Activated B cell treated with CpG ODN at 0.5 μM for 24 hours (primary cell): ENCODE results near the gene ZNF341. TPM values are rescaled to one million over a fixed set of nuclear protein-coding genes. Genes with fewer than 3 reads are reported as not detected.
"Not testable (repeated sequence)": the region's sequence is repeated elsewhere in the genome, so short reads cannot be mapped to it uniquely, and the experiment has no call there.

Experiments used
- ATAC-seq: fragments of 200-7000 bp; cut with Tn5 transposase; one replicate; pipeline ENCODE4 v1.10.0; 2021; ENCODE audit warnings: low read depth, mild to moderate bottlenecking, moderate library complexity
- CTCF ChIA-PET: fragments of 350-600 bp; sonication (Branson Sonifier 250); formaldehyde crosslinking; loops from one replicate; lab custom pipeline; 2021; ENCODE audit warnings: antibody characterized with exemption; lab: Charles Lee
- POLR2A ChIA-PET: fragments of 350-600 bp; sonication (Branson Sonifier 250); formaldehyde crosslinking; loops from one replicate; lab custom pipeline; 2021; ENCODE audit warnings: antibody characterized with exemption; lab: Charles Lee
- DNase-seq: peaks from one replicate; pipeline ENCODE4 v3.0.0; 2022
- H3K27ac Mint-ChIP-seq: one replicate; pipeline ENCODE4 v1.8.0; 2020; ENCODE audit warnings: mixed read lengths
- H3K27me3 Mint-ChIP-seq: one replicate; pipeline ENCODE4 v1.8.0; 2021; ENCODE audit warnings: mixed read lengths
- H3K36me3 Mint-ChIP-seq: one replicate; pipeline ENCODE4 v1.8.0; 2021; ENCODE audit warnings: low read depth, mixed read lengths
- H3K4me1 Mint-ChIP-seq: one replicate; pipeline ENCODE4 v1.8.0; 2021; ENCODE audit warnings: mixed read lengths
- H3K4me3 Mint-ChIP-seq: one replicate; pipeline ENCODE4 v1.8.0; 2020; ENCODE audit warnings: mild to moderate bottlenecking, mixed read lengths
- H3K9me3 Mint-ChIP-seq: one replicate; pipeline ENCODE4 v1.8.0; 2020; ENCODE audit warnings: mixed read lengths
- intact Hi-C: fragments of 100-400 bp; cut with micrococcal nuclease; formaldehyde crosslinking; loops from one replicate; pipeline ENCODE4 v1.15.1; 2024
- total RNA-seq: library from RNA; stranded (reverse); gene quantifications from 2 replicates; pipeline ENCODE4 v1.2.3, GENCODE V29; 2022
- TF ChIP-seq, protein P1 (sequence below): fragments of 200-600 bp; IDR thresholded peaks from one replicate; pipeline ENCODE4 v1.8.0; 2022; ENCODE audit warnings: antibody characterized with exemption, mild to moderate bottlenecking

The ZNF341 gene
- total RNA-seq, 1 donor from 2014 or later = 10.1 TPM

DNA sequence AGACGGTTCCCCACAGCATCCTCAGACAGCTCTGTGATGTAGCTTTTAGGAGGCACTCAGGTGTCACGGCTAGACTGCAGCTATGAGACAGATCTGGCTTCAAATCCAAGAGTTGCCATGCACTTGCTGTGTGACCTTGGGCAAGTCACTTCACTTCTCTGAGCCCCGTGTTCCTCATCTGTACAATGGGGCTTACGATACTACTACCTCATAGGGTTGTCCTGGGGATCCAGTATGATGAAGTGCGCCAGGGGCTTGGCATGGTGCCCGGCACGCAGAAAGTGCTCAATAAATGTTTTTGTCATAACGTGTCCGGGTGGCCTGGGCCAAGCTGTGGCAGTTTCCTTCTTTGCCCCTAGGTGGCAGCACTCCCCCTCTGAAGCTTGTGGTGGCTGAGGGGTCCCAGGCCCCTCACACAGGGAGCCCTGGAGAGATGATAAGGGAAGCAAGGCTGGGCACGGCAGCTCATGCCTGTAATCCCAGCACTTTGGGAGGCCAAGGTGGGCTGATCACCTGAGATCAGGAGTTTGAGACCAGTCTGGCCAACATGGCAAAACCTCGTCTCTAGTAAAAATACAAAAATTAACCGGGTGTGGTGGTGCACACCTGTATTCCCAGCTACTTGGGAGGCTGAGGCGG is 60.3 kb downstream of the ZNF341 start:
- ATAC-seq = peak; percentile 90
- TF ChIP-seq, protein P1, sequence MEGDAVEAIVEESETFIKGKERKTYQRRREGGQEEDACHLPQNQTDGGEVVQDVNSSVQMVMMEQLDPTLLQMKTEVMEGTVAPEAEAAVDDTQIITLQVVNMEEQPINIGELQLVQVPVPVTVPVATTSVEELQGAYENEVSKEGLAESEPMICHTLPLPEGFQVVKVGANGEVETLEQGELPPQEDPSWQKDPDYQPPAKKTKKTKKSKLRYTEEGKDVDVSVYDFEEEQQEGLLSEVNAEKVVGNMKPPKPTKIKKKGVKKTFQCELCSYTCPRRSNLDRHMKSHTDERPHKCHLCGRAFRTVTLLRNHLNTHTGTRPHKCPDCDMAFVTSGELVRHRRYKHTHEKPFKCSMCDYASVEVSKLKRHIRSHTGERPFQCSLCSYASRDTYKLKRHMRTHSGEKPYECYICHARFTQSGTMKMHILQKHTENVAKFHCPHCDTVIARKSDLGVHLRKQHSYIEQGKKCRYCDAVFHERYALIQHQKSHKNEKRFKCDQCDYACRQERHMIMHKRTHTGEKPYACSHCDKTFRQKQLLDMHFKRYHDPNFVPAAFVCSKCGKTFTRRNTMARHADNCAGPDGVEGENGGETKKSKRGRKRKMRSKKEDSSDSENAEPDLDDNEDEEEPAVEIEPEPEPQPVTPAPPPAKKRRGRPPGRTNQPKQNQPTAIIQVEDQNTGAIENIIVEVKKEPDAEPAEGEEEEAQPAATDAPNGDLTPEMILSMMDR = peak; percentile 56
- intact Hi-C loops = loop anchor here (1.0 to 2.0 kb wide), 4 partner anchors 13 to 277 kb away; partner anchors contain the start of gene CHMP4B
- POLR2A ChIA-PET = interaction anchor here (0.6 to 1.2 kb wide), 3 partner anchors 17 to 201 kb away, joined by 4 to 5 read pairs (median 4); partner anchors contain the start of gene RALY
- no peak overlapping the region for H3K4me3 Mint-ChIP-seq
- H3K36me3 Mint-ChIP-seq = peaks cover 12% of the 10 kb centered on the region
- DNase-seq = peak; percentile 55
- peaks cover 16% of the 10 kb centered on the region for H3K4me1 Mint-ChIP-seq
- H3K27me3 Mint-ChIP-seq = no peaks in the 10 kb centered on the region
- peak overlapping the region; percentile 35 for H3K27ac Mint-ChIP-seq
- H3K9me3 Mint-ChIP-seq = no peaks in the 10 kb centered on the region
- CTCF ChIA-PET = interaction anchor here (0.8 to 2.9 kb wide), 11 partner anchors 22 to 337 kb away, joined by 3 to 11 read pairs (median 3); partner anchors contain the start of genes ACTL10 and ZNF341

DNA sequence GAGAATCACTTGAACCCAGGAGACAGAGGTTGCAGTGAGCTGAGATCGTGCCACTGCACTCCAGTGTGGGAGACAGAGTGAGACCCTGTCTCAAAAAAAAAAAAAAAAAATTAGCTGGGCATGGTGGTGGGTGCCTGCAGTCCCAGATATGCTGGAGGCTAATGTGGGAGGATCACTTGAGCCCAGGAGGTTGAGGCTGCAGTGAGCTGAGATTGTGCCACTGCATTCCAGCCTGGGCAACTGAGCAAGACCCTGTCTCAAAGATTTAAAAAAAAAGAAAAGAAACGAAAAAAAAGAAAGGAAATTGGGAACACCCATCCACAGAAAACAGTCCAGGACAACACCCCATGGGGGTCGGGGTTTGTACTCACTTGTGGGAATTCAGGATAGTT is 60.8 kb downstream of the ZNF341 start:
- H3K27ac Mint-ChIP-seq, DNase-seq, H3K4me3 Mint-ChIP-seq, H3K9me3 Mint-ChIP-seq, H3K27me3 Mint-ChIP-seq, ATAC-seq: not testable (repeated sequence)
- CTCF ChIA-PET = interaction anchor here (0.8 to 2.9 kb wide), 10 partner anchors 21 to 333 kb away, joined by 3 to 11 read pairs (median 3); partner anchors contain the start of gene ACTL10
- Mint-ChIP-seq H3K36me3 (peaks cover 12% of the 10 kb centered on the region), H3K4me1 (peaks cover 11% of the 10 kb centered on the region)
- POLR2A ChIA-PET = interaction anchor here (0.6 to 1.2 kb wide), 3 partner anchors 17 to 201 kb away, joined by 4 to 5 read pairs (median 4); partner anchors contain the start of gene RALY
- intact Hi-C loops = loop anchor here (1.0 to 2.0 kb wide), 4 partner anchors 14 to 277 kb away; partner anchors contain the start of gene CHMP4B

DNA sequence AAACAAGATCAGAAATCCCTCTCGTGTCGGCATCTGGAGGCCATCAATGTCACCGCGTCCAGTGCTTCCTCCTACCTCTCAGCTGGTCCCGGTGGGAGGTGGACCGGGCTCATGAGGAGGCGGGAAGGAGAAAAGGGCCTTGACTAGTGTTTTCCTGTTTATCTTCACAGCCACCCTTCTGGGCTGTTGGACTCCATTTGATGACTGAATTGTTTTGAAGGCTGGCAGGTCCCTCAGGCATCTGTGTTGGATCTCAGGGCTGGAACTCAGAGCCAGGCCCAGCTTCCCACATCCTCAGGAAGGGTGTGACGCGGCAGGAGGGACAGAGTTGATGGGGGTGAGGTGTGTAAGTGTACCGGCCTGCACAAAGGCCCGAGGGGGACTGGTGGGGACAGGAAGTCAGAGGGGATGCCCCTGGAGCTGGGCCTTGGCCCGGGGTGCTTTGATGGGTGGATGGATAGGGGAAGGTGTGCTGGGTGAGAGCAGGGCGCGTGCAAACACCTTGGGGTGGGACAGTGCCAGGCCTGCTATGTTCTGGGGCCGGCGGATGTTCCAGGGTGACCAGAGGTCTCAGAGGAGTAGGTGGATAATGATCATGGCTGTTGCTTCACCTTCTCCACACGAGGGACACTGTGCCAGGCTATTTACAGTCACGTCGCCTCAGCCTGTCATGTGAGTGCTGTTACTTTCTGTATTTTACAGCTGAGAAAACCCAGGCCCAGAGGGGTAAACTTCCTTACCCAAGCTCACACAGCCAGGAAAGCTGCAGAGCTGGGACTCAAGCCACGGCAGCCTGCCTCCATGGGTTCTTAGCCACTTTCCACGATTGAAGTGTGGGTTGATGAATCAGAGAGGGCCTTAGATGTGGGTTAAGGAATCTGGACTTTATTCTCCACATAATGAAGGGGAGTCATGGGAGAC is 61.5 kb downstream of the ZNF341 start:
- POLR2A ChIA-PET = interaction anchor here (0.7 to 1.2 kb wide), 3 partner anchors 18 to 200 kb away, joined by 3 to 4 read pairs (median 4); partner anchors contain the start of genes CHMP4B and RALY
- no peak overlapping the region for H3K27ac Mint-ChIP-seq
- H3K4me3 Mint-ChIP-seq = no peak overlapping the region
- H3K9me3 Mint-ChIP-seq = no peaks in the 10 kb centered on the region
- H3K27me3 Mint-ChIP-seq = no peaks in the 10 kb centered on the region
- TF ChIP-seq, protein P1 = no peak
- DNase-seq = no peak
- peaks cover 8% of the 10 kb centered on the region for H3K4me1 Mint-ChIP-seq
- no peak for ATAC-seq
- H3K36me3 Mint-ChIP-seq = peaks cover 12% of the 10 kb centered on the region
- intact Hi-C loops = loop anchor here (2.0 kb wide), 2 partner anchors 14 to 18 kb away; partner anchors contain the start of gene CHMP4B
- CTCF ChIA-PET = interaction anchor here (0.8 to 2.9 kb wide), 7 partner anchors 19 to 276 kb away, joined by 3 to 11 read pairs (median 4); partner anchors contain the start of gene ACTL10

DNA sequence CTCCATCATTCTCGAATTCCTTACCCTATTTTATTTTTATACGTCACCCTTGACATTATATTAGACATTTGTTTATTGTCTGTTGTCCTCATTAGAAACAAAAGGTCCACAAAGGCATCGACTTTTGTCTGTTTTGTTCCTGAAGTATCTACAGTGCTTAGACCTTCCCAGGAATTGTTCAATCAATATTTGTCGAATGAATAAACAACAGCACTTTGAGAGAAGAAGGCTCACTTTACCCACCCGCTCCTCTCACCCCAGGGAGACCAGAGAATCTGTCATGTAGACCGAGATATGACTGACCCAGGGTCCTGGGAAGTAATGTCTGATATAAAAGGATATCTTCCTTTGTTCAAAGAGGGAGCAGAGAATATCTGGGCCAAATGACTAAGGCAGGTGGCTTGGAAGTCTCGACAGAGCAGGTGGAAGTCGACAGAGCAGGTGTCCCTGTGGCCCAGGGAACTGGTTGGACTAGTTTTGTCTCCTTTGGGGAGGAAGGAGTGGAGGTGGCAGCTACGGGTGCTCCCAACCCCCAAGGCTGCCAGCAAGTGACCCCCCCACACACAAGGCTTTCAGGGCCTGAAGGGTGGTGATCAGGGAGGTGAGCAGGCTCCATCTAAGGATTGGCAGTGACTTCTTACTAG is 64.6 kb downstream of the ZNF341 start:
- Mint-ChIP-seq H3K27ac (no peak overlapping the region), H3K4me3 (no peak overlapping the region)
- TF ChIP-seq, protein P1 = no peak

DNA sequence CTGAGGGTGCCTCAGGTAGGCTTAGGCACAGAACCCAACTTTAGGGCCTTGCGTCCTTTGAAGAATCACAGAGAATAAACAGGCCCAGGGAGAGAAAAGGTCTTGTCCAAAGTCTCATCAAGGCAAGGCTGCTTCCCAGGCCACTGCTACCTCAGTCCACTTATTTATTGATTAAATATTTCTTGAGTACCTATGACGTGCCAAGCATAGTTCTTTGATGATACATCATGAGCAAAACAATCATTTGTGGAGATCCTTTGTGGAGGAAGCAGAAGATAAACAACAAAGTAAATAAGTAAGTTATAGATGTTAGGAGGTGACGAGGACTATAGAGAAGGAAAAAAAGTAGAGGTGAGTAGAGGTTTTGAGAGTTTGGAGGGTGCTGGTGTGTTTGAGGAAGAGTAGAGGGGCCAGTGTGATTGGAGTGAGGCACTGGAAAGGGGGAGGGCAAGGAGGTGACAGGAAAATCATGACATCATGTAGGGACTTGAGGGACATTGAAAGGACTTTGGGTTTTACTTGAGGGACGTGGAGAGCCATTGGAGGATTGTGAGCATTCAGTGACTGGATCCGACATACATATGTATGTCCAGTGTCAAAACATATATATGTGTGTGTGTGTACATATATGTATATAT is 65.2 kb downstream of the ZNF341 start:
- Mint-ChIP-seq H3K4me3 (no peak overlapping the region), H3K4me1 (peaks cover 6% of the 10 kb centered on the region), H3K27ac (no peak overlapping the region), H3K9me3 (no peaks in the 10 kb centered on the region), H3K36me3 (peaks cover under 1% of the 10 kb centered on the region), H3K27me3 (no peaks in the 10 kb centered on the region)
- TF ChIP-seq, protein P1 = no peak
- POLR2A ChIA-PET = no interaction called here
- intact Hi-C loops = no loop called here
- ATAC-seq (no peak), DNase-seq (no peak)
- CTCF ChIA-PET = no interaction called here

More for the DNA sequence above, 64.6 kb downstream of the ZNF341 start:
- POLR2A ChIA-PET = no interaction called here
- CTCF ChIA-PET = no interaction called here
- peaks cover 2% of the 10 kb centered on the region for H3K36me3 Mint-ChIP-seq
- DNase-seq (no peak), ATAC-seq (no peak)
- peaks cover 6% of the 10 kb centered on the region for H3K4me1 Mint-ChIP-seq
- intact Hi-C loops = no loop called here
- H3K27me3 Mint-ChIP-seq = no peaks in the 10 kb centered on the region
- H3K9me3 Mint-ChIP-seq = no peaks in the 10 kb centered on the region
